K562 (cell line): ENCODE measurements around the gene VPREB3. TPM values are rescaled to one million over a fixed set of nuclear protein-coding genes. Genes with fewer than 3 reads are reported as not detected.
A peak's percentile ranks its signal among the peaks of the same experiment; 100 is the strongest.

ENCODE experiments used
- DNMT1 ChIP-seq: fragments of 450-650 bp; IDR thresholded peaks from 2 replicates; pipeline ENCODE4 v1.6.1; 2016; ENCODE audit warnings: antibody characterized with exemption, mild to moderate bottlenecking
- E2F8 ChIP-seq: fragments of 450-650 bp; IDR thresholded peaks from 2 replicates; pipeline ENCODE4 v1.7.1; 2018; ENCODE audit warnings: mild to moderate bottlenecking, low read depth; ENCODE audit not compliant: partially characterized antibody
- HNRNPK ChIP-seq: fragments of 200-400 bp; formaldehyde crosslinking; IDR thresholded peaks from one replicate; pipeline ENCODE4 v1.6.1; 2018; ENCODE audit warnings: mild to moderate bottlenecking, low read depth, low read length; ENCODE audit not compliant: poor library complexity, severe bottlenecking
- HOMEZ ChIP-seq: fragments of 250-450 bp; sonication (Bioruptor Pico); IDR thresholded peaks from 2 replicates; pipeline ENCODE4 v1.4.0; 2020; ENCODE audit warnings: mild to moderate bottlenecking, moderate library complexity
- IFI16 ChIP-seq: fragments of 250-450 bp; sonication (Bioruptor Pico); IDR thresholded peaks from 2 replicates; pipeline ENCODE4 v2.1.2; 2022; ENCODE audit warnings: mild to moderate bottlenecking, inconsistent platforms
- KHSRP ChIP-seq: fragments of 450-650 bp; IDR thresholded peaks from 2 replicates; pipeline ENCODE4 v1.6.1; 2017
- KLF1 ChIP-seq: fragments of 450-650 bp; IDR thresholded peaks from 2 replicates; pipeline ENCODE4 v1.6.1; 2016; ENCODE audit warnings: missing genetic modification characterization, missing compliant biosample characterization
- PHF8 ChIP-seq: fragments of 200-600 bp; sonication (generic); IDR thresholded peaks from 2 replicates; pipeline ENCODE4 v1.6.1; 2012; ENCODE audit warnings: mixed run types, mild to moderate bottlenecking, inconsistent platforms, low read length, moderate library complexity, borderline replicate concordance
- PHTF2 ChIP-seq: fragments of 250-450 bp; sonication (Bioruptor Pico); IDR thresholded peaks from 2 replicates; pipeline ENCODE4 v1.5.0; 2021; ENCODE audit warnings: mild to moderate bottlenecking
- RBM17 ChIP-seq: fragments of 200-400 bp; formaldehyde crosslinking; IDR thresholded peaks from 2 replicates; pipeline ENCODE4 v1.6.1; 2017; ENCODE audit warnings: low read depth, mild to moderate bottlenecking, low read length, borderline replicate concordance
- RFX5 ChIP-seq: IDR thresholded peaks from 2 replicates; pipeline ENCODE4 v1.6.1; 2011; ENCODE audit warnings: low read depth, mild to moderate bottlenecking, improper control_type of control experiment, low read length
- SIN3B ChIP-seq: fragments of 450-650 bp; IDR thresholded peaks from 2 replicates; pipeline ENCODE4 v1.6.1; 2017; ENCODE audit warnings: low read depth, mild to moderate bottlenecking, moderate library complexity
- ZNF133 ChIP-seq: fragments of 250-450 bp; sonication (Bioruptor Pico); IDR thresholded peaks from 2 replicates; pipeline ENCODE4 v1.4.0; 2020; ENCODE audit warnings: mild to moderate bottlenecking
- ZNF398 ChIP-seq: fragments of 250-450 bp; sonication (Bioruptor Pico); IDR thresholded peaks from 2 replicates; pipeline ENCODE4 v1.8.0; 2021; ENCODE audit warnings: moderate library complexity, mild to moderate bottlenecking, inconsistent platforms
- ZSCAN32 ChIP-seq: fragments of 450-650 bp; formaldehyde crosslinking; IDR thresholded peaks from 2 replicates; pipeline ENCODE4 v1.4.0; 2020; ENCODE audit warnings: mild to moderate bottlenecking, moderate library complexity
- polyA plus RNA-seq, 8 experiments: library from polyadenylated mRNA; depleted of rRNA in 4 of 8; stranded (reverse) in 5 of 8; unstranded in 3 of 8; fragments of >200 nt; fragmentation: Nextera tagmentation in 2 of 8; fragmentation: Illumina TruSeq in 1 of 8; extraction: Ambion mirVana in 2 of 8; extraction: Trizol in 1 of 8; gene quantifications; 2 replicates each; pipeline versions ENCODE4 v1.2.1 to v1.2.3, GENCODE V29; 2011 to 2014; ENCODE audit warnings: inconsistent platforms in 1 of 8, missing spikeins in 1 of 8
- total RNA-seq, 7 experiments: library from RNA; depleted of rRNA in 6 of 7; stranded (reverse); fragments of >200 nt in 6 of 7; fragmentation: Illumina TruSeq in 2 of 7; extraction: Trizol in 2 of 7; gene quantifications; 2 replicates each; pipeline versions ENCODE4 v1.2.1 to v1.2.3, GENCODE V29; 2011 to 2021; ENCODE audit warnings: low replicate concordance in 1 of 7
- TF ChIP-seq, protein P1 (sequence below): fragments of 450-650 bp; IDR thresholded peaks from 2 replicates; pipeline ENCODE4 v1.6.1; 2016
- TF ChIP-seq, protein P2 (sequence below): fragments of 450-650 bp; conservative IDR thresholded peaks from 2 replicates; pipeline ENCODE4 v1.6.1; 2016; ENCODE audit warnings: missing genetic modification characterization, low read depth, mild to moderate bottlenecking, missing compliant biosample characterization, moderate library complexity

The VPREB3 gene
- total and polyA plus RNA-seq, 9 of the 15 experiments (the other 6 are each of a cell fraction or from before 2014, with no cell fraction given) = 0.14 to 0.71 (median 0.20) TPM; not detected in 6

- TF ChIP-seq ZNF398 (CRISPR knock-in tag) = no peak
- TF ChIP-seq, protein P1, sequence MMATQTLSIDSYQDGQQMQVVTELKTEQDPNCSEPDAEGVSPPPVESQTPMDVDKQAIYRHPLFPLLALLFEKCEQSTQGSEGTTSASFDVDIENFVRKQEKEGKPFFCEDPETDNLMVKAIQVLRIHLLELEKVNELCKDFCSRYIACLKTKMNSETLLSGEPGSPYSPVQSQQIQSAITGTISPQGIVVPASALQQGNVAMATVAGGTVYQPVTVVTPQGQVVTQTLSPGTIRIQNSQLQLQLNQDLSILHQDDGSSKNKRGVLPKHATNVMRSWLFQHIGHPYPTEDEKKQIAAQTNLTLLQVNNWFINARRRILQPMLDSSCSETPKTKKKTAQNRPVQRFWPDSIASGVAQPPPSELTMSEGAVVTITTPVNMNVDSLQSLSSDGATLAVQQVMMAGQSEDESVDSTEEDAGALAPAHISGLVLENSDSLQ = no peak
- peak; percentile 62; the same call in 1 of the 2 replicates for TF ChIP-seq KHSRP
- TF ChIP-seq, protein P2, sequence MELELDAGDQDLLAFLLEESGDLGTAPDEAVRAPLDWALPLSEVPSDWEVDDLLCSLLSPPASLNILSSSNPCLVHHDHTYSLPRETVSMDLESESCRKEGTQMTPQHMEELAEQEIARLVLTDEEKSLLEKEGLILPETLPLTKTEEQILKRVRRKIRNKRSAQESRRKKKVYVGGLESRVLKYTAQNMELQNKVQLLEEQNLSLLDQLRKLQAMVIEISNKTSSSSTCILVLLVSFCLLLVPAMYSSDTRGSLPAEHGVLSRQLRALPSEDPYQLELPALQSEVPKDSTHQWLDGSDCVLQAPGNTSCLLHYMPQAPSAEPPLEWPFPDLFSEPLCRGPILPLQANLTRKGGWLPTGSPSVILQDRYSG (tag) = no peak
- peak; percentile 68 for TF ChIP-seq SIN3B
- no peak for TF ChIP-seq KLF1 (tag)
- TF ChIP-seq RBM17 = no peak
- TF ChIP-seq ZNF133 (CRISPR knock-in tag) = no peak
- no peak for TF ChIP-seq ZSCAN32
- peak; percentile 76; the same call in 1 of the 2 replicates for TF ChIP-seq PHF8
- TF ChIP-seq PHTF2 = no peak
- TF ChIP-seq IFI16 (CRISPR knock-in tag) = no peak
- peak; percentile 16 for TF ChIP-seq HNRNPK
- TF ChIP-seq HOMEZ (CRISPR knock-in tag) = no peak
- TF ChIP-seq E2F8 = peak; percentile 67
- no peak for TF ChIP-seq RFX5
- TF ChIP-seq DNMT1 = no peak
These were observed 37.1 kb downstream of the VPREB3 start (continued) for GRCh38 chr22:23716811-23717801.
